CD14-positive monocyte (primary cell): ENCODE data around the gene TRMT112. TPM values are rescaled to one million over a fixed set of nuclear protein-coding genes. Genes with fewer than 3 reads are reported as not detected.

ENCODE experiments used
- DNase-seq, 3 donors: peaks; one replicate each; pipeline ENCODE4 v3.0.0-alpha.2; 2011 to 2022
- H2AFZ ChIP-seq: 2 replicates; pipeline ENCODE4 v1.6.0; 2012; ENCODE audit warnings: mild to moderate bottlenecking, low read depth, low read length, inconsistent platforms; ENCODE audit not compliant: insufficient read depth, poor library complexity, severe bottlenecking
- H3K27ac ChIP-seq, 2 donors: 1 replicate in 1 of 2; 2 replicates in 1 of 2; pipeline ENCODE4 v1.5.1; 2012 to 2013; ENCODE audit warnings: low read length in 2 of 2, control low read depth in 1 of 2, inconsistent platforms in 1 of 2, low read depth in 1 of 2, mild to moderate bottlenecking in 1 of 2
- H3K27me3 ChIP-seq, 2 donors: one replicate each; pipeline versions ENCODE4 v1.6.0 to v1.6.1; 2011 to 2013; ENCODE audit warnings: low read length in 2 of 2; ENCODE audit not compliant: control insufficient read depth in 2 of 2, insufficient read depth in 2 of 2
- H3K36me3 ChIP-seq, 2 donors: replicated peaks in 1 of 2; 1 replicate in 1 of 2; 2 replicates in 1 of 2; pipeline versions ENCODE4 v1.5.1 to v1.6.1; 2012 to 2013; ENCODE audit warnings: low read length in 2 of 2, control low read depth in 1 of 2, inconsistent platforms in 1 of 2, mild to moderate bottlenecking in 1 of 2; ENCODE audit not compliant: insufficient read depth in 2 of 2, control insufficient read depth in 1 of 2
- H3K4me1 ChIP-seq, 2 donors: 1 replicate in 1 of 2; 2 replicates in 1 of 2; pipeline versions ENCODE4 v1.5.1 to v1.6.1; 2012 to 2013; ENCODE audit warnings: low read length in 2 of 2, control low read depth in 1 of 2, inconsistent platforms in 1 of 2, mild to moderate bottlenecking in 1 of 2, moderate library complexity in 1 of 2; ENCODE audit not compliant: insufficient read depth in 2 of 2, control insufficient read depth in 1 of 2
- H3K4me2 ChIP-seq: replicated peaks from 2 replicates; pipeline ENCODE3; 2012; ENCODE audit warnings: low read length, moderate library complexity, mild to moderate bottlenecking; ENCODE audit not compliant: poor library complexity, severe bottlenecking; ENCODE audit errors: extremely low read depth
- H3K4me3 ChIP-seq, 3 experiments: fragments of 200-600 bp in 1 of 3; sonication (generic) in 1 of 3; replicated peaks in 1 of 3; 1 replicate in 2 of 3; 2 replicates in 1 of 3; pipeline ENCODE4 v1.5.1; 2011 to 2013; ENCODE audit warnings: low read length in 3 of 3, mild to moderate bottlenecking in 3 of 3, control low read depth in 2 of 3, low read depth in 2 of 3, inconsistent platforms in 1 of 3, moderate library complexity in 1 of 3
- H3K79me2 ChIP-seq: 2 replicates; pipeline ENCODE4 v1.6.0; 2012; ENCODE audit warnings: mild to moderate bottlenecking, control low read depth, inconsistent platforms, low read length, moderate library complexity; ENCODE audit not compliant: insufficient read depth
- H3K9ac ChIP-seq: 2 replicates; pipeline ENCODE4 v1.6.0; 2017; ENCODE audit warnings: low read length, mild to moderate bottlenecking; ENCODE audit not compliant: insufficient read depth, poor library complexity, severe bottlenecking
- H3K9me3 ChIP-seq, 2 donors: replicated peaks in 1 of 2; 1 replicate in 1 of 2; 2 replicates in 1 of 2; pipeline versions ENCODE4 v1.5.1 to v1.6.1; 2012 to 2013; ENCODE audit warnings: low read length in 2 of 2, control low read depth in 1 of 2; ENCODE audit not compliant: control insufficient read depth in 1 of 2, insufficient read depth in 1 of 2
- H4K20me1 ChIP-seq: 2 replicates; pipeline ENCODE4 v1.6.0; 2012; ENCODE audit warnings: mild to moderate bottlenecking, low read length, control low read depth, moderate library complexity; ENCODE audit not compliant: insufficient read depth
- H3K27ac Mint-ChIP-seq, 7 donors: one replicate each; pipeline ENCODE4 v1.8.0; 2020; ENCODE audit warnings: mild to moderate bottlenecking in 7 of 7, mixed read lengths in 7 of 7, moderate library complexity in 6 of 7, inconsistent platforms in 2 of 7
- H3K27me3 Mint-ChIP-seq, 3 donors: one replicate each; pipeline ENCODE4 v1.8.0; 2021 to 2022; ENCODE audit warnings: low read depth in 3 of 3, mild to moderate bottlenecking in 3 of 3, mixed read lengths in 3 of 3, moderate library complexity in 3 of 3, inconsistent platforms in 1 of 3
- H3K36me3 Mint-ChIP-seq, 2 donors: one replicate each; pipeline ENCODE4 v1.8.0; 2020; ENCODE audit warnings: mixed read lengths in 2 of 2, inconsistent platforms in 1 of 2, mild to moderate bottlenecking in 1 of 2
- H3K4me1 Mint-ChIP-seq: one replicate; pipeline ENCODE4 v1.8.0; 2020; ENCODE audit warnings: mild to moderate bottlenecking, mixed read lengths
- H3K4me3 Mint-ChIP-seq, 2 donors: one replicate each; pipeline ENCODE4 v1.8.0; 2020; ENCODE audit warnings: mild to moderate bottlenecking in 2 of 2, mixed read lengths in 2 of 2, moderate library complexity in 1 of 2
- H3K9me3 Mint-ChIP-seq, 7 donors: one replicate each; pipeline ENCODE4 v1.8.0; 2020 to 2022; ENCODE audit warnings: mixed read lengths in 7 of 7, mild to moderate bottlenecking in 6 of 7, moderate library complexity in 6 of 7, inconsistent platforms in 2 of 7
- WGBS: methylation state at CpG from one replicate; pipeline ENCODE4 v1.1.5; 2013; ENCODE audit warnings: missing lambda C conversion rate; ENCODE audit not compliant: insufficient coverage; 5-methylcytosine and 5-hydroxymethylcytosine counted together
- intact Hi-C, 2 donors: fragments of 100-400 bp; cut with micrococcal nuclease; formaldehyde crosslinking; loops; one replicate each; pipeline versions ENCODE4 v1.15.0 to v1.15.1; 2023
- polyA plus RNA-seq, 3 donors: library from polyadenylated mRNA; depleted of rRNA in 1 of 3; unstranded in 2 of 3; stranded (reverse) in 1 of 3; fragments of 300-500 nt in 2 of 3; fragments of >200 nt in 1 of 3; fragmentation: Illumina TruSeq in 2 of 3; gene quantifications; 1 replicate in 2 of 3; 2 replicates in 1 of 3; pipeline ENCODE4 v1.2.3, GENCODE V29; 2012 to 2021
- TF ChIP-seq, protein P1 (sequence below): fragments of 200-600 bp; IDR thresholded peaks from one replicate; pipeline ENCODE4 v1.8.0; 2022; ENCODE audit warnings: antibody characterized with exemption, mild to moderate bottlenecking

Gene TRMT112
- polyA plus RNA-seq, 3 donors, result 162 to 298 (median 254) TPM

DNA sequence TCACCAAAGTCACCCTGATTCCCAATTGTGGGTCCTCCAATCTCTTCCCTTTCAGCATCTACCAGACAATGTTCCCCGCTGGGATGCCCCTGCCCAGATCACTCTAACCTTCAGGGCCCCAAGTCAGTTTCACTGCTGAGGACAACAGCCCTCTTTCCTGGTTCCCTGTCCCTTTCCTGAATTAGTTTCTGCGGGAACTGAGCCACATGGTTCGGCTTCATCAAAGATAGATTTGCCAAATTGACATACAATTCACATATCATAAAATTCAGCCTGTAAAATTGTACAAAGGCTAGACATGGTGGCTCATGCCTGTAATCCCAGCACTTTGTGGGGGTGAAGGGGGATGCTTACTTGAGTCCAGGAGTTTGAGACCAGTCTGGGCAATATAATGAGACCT lies 10.6 kb upstream of the TRMT112 start:
- peaks cover 24% of the 10 kb centered on the region for H3K4me1 Mint-ChIP-seq
- 100% methylated on average over 1 of the region's 3 CpGs for WGBS
- Histone ChIP-seq H3K4me2 (no peak overlapping the region), H3K27ac (no peak overlapping the region), H3K27me3 (no peaks in the 10 kb centered on the region), H4K20me1 (no peaks in the 10 kb centered on the region), H3K79me2 (no peaks in the 10 kb centered on the region), H2AFZ (no peak overlapping the region), H3K9me3 (no peaks in the 10 kb centered on the region), H3K36me3 (peaks cover under 1 to 3% of the 10 kb centered on the region in 2 donors), H3K4me1 (peaks cover 19 to 22% of the 10 kb centered on the region in 2 donors), H3K4me3 (no peak overlapping the region), H3K9ac (no peak overlapping the region)
- peaks cover 0 to 9% (median 0%) of the 10 kb centered on the region in 3 donors for H3K27me3 Mint-ChIP-seq
- peaks cover 0 to 7% of the 10 kb centered on the region in 2 donors for H3K36me3 Mint-ChIP-seq
- DNase-seq, result no peak
- no peak overlapping the region for H3K4me3 Mint-ChIP-seq
- H3K27ac Mint-ChIP-seq, result peak overlapping the region in 1 of 7 donors; percentile 42
- intact Hi-C loops, result no loop called here
- peaks cover 0 to 7% (median 3%) of the 10 kb centered on the region in 7 donors for H3K9me3 Mint-ChIP-seq
- TF ChIP-seq, protein P1, sequence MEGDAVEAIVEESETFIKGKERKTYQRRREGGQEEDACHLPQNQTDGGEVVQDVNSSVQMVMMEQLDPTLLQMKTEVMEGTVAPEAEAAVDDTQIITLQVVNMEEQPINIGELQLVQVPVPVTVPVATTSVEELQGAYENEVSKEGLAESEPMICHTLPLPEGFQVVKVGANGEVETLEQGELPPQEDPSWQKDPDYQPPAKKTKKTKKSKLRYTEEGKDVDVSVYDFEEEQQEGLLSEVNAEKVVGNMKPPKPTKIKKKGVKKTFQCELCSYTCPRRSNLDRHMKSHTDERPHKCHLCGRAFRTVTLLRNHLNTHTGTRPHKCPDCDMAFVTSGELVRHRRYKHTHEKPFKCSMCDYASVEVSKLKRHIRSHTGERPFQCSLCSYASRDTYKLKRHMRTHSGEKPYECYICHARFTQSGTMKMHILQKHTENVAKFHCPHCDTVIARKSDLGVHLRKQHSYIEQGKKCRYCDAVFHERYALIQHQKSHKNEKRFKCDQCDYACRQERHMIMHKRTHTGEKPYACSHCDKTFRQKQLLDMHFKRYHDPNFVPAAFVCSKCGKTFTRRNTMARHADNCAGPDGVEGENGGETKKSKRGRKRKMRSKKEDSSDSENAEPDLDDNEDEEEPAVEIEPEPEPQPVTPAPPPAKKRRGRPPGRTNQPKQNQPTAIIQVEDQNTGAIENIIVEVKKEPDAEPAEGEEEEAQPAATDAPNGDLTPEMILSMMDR, result no peak

DNA sequence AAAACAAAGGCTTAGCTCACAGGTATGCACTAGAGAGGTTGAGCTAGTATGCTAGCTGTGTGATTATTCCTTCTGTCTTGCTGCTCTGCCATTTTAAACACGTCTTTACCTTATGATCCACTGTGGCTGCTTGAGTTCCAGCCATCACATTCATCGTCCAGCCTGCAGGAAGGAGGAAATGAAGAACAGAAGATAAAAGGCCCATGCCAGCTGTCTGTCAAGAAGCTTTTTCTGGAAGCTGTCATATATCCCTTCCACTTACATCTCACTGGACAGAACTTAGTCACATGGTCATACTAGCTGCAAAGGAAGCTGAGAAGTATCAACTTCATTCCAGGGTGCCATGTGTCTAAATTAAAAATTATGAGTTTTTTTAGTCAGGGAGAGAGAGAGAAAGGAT lies 10.0 kb upstream of the TRMT112 start:
- Histone ChIP-seq H3K4me3 (no peak overlapping the region), H3K36me3 (peaks cover 6 to 9% of the 10 kb centered on the region in 2 donors), H3K4me2 (no peak overlapping the region), H2AFZ (no peak overlapping the region), H3K9me3 (no peaks in the 10 kb centered on the region), H3K9ac (no peak overlapping the region), H3K27me3 (no peaks in the 10 kb centered on the region), H3K27ac (no peak overlapping the region), H3K4me1 (peaks cover 16 to 17% of the 10 kb centered on the region in 2 donors), H4K20me1 (no peaks in the 10 kb centered on the region), H3K79me2 (no peaks in the 10 kb centered on the region)
- intact Hi-C loops, result no loop called here
- H3K4me3 Mint-ChIP-seq, result no peak overlapping the region
- peaks cover 0 to 7% (median 3%) of the 10 kb centered on the region in 7 donors for H3K9me3 Mint-ChIP-seq
- no peak for DNase-seq
- H3K36me3 Mint-ChIP-seq, result peaks cover 2 to 9% of the 10 kb centered on the region in 2 donors
- TF ChIP-seq, protein P1, result no peak
- H3K27ac Mint-ChIP-seq, result no peak overlapping the region
- peaks cover 0 to 10% (median 0%) of the 10 kb centered on the region in 3 donors for H3K27me3 Mint-ChIP-seq
- H3K4me1 Mint-ChIP-seq, result peaks cover 20% of the 10 kb centered on the region
- no CpG with 5 or more reads among the region's 2 CpGs for WGBS
